ENCODE data around the gene HYI.

HYI gene

DNA sequence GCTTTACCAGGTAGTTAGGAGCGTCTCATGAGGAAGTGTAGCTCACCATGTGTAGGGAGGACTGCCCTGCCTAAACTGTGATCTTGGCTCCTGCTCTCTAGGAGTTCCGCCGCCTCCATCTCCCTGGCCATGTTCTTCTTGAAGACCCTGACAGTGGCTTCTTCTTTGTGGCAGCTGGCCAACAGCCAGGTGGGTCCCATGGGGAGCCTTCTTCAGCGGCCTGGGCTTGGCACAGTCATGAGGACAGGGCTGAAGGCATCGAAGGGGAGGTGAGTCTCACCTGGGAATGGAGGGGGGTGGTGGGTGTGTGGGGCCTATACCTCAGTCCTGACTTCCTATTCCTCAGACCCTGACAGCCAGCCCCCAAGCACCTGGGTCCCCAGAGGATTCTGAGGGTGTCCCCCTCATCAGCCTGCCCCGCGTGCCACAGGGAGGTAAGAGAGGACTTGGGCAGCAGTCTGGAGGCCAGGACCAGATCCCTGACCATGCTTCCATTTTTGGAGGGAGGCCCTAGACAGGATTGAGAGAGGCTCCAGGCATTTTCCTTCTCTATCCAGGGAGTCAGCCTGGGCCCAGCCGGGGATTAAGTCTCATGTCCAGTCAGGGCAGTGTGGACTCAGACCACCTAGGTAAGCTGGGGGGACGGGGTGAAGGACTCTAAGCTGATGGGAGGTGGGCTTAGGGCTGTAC, 21.4 kb downstream of the HYI start:
- peaks cover 69% of the 10 kb centered on the region for H3K36me3 ChIP-seq (ENCODE audit: insufficient read depth, low read depth, low read length)

DNA sequence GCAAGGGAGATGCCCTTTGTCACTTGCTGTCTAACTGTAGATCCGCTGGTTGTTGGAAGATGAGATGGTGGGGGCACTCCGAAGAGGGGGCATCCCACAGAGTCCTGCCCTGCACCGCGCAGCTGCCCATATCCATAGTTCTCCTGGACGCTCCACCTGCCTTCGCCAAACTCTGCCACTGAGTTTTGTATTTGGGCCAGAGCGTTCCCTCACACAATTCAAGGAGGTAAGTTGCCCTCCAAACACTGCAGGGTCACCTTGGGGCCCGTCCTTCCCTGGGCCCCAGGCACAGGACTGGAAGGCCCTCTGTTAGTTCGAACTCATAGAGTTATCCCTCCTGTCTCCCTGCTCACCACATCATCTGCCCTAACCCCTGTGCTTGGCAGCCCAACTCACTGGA, 22.1 kb downstream of the HYI start:
- peaks cover 74% of the 10 kb centered on the region for H3K36me3 ChIP-seq (ENCODE audit: insufficient read depth, low read depth, low read length)
- no peak overlapping the region for H3K4me3 ChIP-seq (ENCODE audit: low read length)
- no peaks in the 10 kb centered on the region for H3K9me3 ChIP-seq (ENCODE audit: insufficient read depth, low read depth, low read length)
- no peaks in the 10 kb centered on the region for H3K4me1 ChIP-seq (ENCODE audit: insufficient read depth, low read length)
- no peak overlapping the region for H3K27ac ChIP-seq (ENCODE audit: low read length)
- H3K27me3 ChIP-seq (ENCODE audit: insufficient read depth, low read length) = no peaks in the 10 kb centered on the region
- no peak overlapping the region for H3K9ac ChIP-seq (ENCODE audit: low read depth, low read length)

More for the DNA sequence above, 21.4 kb downstream of the HYI start:
- H3K4me3 ChIP-seq (ENCODE audit: low read length) = no peak overlapping the region
- H3K27ac ChIP-seq (ENCODE audit: low read length) = no peak overlapping the region
- H3K4me1 ChIP-seq (ENCODE audit: insufficient read depth, low read length) = no peaks in the 10 kb centered on the region
- H3K9ac ChIP-seq (ENCODE audit: low read depth, low read length) = no peak overlapping the region
- H3K9me3 ChIP-seq (ENCODE audit: insufficient read depth, low read depth, low read length) = no peaks in the 10 kb centered on the region
- H3K27me3 ChIP-seq (ENCODE audit: insufficient read depth, low read length) = no peaks in the 10 kb centered on the region

DNA sequence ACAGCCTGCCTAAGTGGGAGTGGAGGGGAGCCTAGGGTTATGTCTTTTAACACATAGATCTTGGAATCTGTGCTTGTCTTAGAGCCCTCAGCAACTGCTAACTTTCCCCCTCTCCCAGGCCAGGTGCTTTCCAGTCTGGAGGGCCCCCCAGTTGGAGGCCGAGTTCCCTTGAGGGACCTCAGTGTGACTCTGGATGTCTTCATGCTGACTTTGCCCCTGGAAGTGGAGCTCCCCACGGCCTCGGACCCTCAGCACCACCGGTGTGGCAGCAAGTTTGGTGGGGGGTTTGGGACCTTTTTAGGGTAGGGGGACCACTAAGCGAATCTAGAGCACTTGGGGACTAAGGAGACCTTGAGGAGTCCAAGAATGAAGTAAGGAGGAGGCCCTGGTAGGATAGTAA, 22.9 kb downstream of the HYI start:
- H3K27ac ChIP-seq (ENCODE audit: low read length) = no peak overlapping the region
- H3K27me3 ChIP-seq (ENCODE audit: insufficient read depth, low read length) = no peaks in the 10 kb centered on the region
- no peak overlapping the region for H3K9ac ChIP-seq (ENCODE audit: low read depth, low read length)
- H3K4me1 ChIP-seq (ENCODE audit: insufficient read depth, low read length) = no peaks in the 10 kb centered on the region
- H3K9me3 ChIP-seq (ENCODE audit: insufficient read depth, low read depth, low read length) = no peaks in the 10 kb centered on the region
- H3K4me3 ChIP-seq (ENCODE audit: low read length) = no peak overlapping the region
- H3K36me3 ChIP-seq (ENCODE audit: insufficient read depth, low read depth, low read length) = peaks cover 81% of the 10 kb centered on the region

DNA sequence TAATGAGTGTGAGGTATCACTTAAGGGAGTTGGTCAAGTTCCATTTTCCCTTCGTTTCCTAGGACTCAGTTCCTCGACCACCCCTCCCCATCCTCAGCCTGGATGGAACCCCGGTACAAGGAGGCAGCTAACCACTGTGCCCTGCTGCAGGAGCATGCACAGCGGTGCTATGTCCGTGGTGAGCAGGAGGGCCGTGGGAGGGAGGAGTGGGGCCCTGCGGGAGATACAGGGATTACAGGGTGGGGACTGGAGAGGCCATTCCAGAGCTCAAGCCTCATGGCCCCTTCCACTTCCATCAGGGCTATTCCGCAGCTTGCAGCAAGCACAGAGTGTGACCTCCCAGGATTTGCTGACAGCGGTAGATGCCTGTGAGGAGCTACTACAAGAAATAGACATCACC, 25.8 kb downstream of the HYI start:
- no peak overlapping the region for H3K27ac ChIP-seq (ENCODE audit: low read length)
- H3K4me1 ChIP-seq (ENCODE audit: insufficient read depth, low read length) = no peaks in the 10 kb centered on the region
- H3K9me3 ChIP-seq (ENCODE audit: insufficient read depth, low read depth, low read length) = no peaks in the 10 kb centered on the region
- H3K27me3 ChIP-seq (ENCODE audit: insufficient read depth, low read length) = no peaks in the 10 kb centered on the region
- H3K36me3 ChIP-seq (ENCODE audit: insufficient read depth, low read depth, low read length) = peaks cover 78% of the 10 kb centered on the region
- no peak overlapping the region for H3K9ac ChIP-seq (ENCODE audit: low read depth, low read length)
- no peak overlapping the region for H3K4me3 ChIP-seq (ENCODE audit: low read length)

DNA sequence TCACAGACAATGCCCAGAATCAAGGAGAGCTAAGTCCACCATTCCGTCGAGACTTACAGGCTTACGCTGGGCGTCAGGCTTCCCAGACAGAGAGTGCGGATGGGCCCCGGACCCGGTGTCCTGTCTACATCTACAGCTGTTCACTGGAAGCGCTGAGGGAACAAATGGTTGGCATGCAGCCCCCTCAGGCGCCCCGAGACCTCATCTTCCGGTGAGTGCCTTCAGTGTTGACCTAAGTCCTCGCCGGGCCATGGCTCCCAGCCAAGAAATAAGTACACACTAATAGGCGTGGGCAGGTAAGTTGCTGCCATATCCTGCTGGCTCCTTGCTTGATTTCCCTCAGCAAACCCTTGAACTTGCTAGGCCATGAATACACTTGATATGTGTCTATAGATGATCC, 26.2 kb downstream of the HYI start:
- no peak overlapping the region for H3K27ac ChIP-seq (ENCODE audit: low read length)
- H3K27me3 ChIP-seq (ENCODE audit: insufficient read depth, low read length) = no peaks in the 10 kb centered on the region
- no peak overlapping the region for H3K9ac ChIP-seq (ENCODE audit: low read depth, low read length)
- no peaks in the 10 kb centered on the region for H3K4me1 ChIP-seq (ENCODE audit: insufficient read depth, low read length)
- H3K4me3 ChIP-seq (ENCODE audit: low read length) = no peak overlapping the region
- no peaks in the 10 kb centered on the region for H3K9me3 ChIP-seq (ENCODE audit: insufficient read depth, low read depth, low read length)
- H3K36me3 ChIP-seq (ENCODE audit: insufficient read depth, low read depth, low read length) = peaks cover 77% of the 10 kb centered on the region

DNA sequence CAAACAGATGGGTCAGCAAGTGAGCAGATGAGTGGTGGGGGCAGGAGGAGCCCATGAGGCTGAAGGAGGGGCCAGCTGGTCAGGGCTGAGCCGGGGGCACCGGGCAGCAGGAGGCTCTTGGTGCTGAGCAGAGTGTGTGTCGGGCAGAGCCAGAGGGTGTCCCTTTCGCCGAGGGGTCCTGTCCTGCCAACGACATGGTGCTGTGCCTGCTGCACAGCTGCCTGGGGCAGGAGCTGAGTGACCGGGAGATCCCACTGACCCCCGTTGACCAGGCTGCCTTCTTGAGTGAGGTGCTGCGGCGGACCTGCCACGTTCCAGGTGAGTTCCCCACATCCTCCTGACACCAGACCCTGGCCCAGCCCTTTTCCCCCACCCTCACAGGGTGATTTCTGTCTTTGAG, 27.5 kb downstream of the HYI start:
- H3K9me3 ChIP-seq (ENCODE audit: insufficient read depth, low read depth, low read length) = no peaks in the 10 kb centered on the region
- peaks cover 73% of the 10 kb centered on the region for H3K36me3 ChIP-seq (ENCODE audit: insufficient read depth, low read depth, low read length)

DNA sequence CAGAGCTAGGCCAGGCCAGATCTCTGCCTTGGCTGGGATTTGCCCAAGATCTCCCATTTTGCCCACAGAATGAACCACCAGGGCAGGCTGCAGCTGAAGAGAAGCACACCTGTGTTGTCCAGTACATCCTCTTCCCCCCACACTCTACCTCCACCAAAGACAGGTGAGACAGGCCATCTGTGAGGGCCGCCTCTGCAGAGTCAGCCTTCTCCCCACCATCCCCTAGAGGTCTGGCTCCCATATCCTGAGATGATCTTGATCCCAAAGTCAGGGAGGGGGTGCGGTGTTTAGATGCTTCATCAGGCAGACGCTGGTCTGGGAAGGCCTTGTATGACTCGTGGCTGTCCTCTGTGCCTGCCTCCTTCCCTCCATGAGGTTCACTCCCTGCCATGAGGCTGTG, 28.7 kb downstream of the HYI start:
- Histone ChIP-seq H3K4me3 (ENCODE audit: low read length) (no peak overlapping the region), H3K36me3 (ENCODE audit: insufficient read depth, low read depth, low read length) (peaks cover 73% of the 10 kb centered on the region), H3K4me1 (ENCODE audit: insufficient read depth, low read length) (peaks cover 3% of the 10 kb centered on the region; the same call in 1 of the 2 replicates), H3K9ac (ENCODE audit: low read depth, low read length) (no peak overlapping the region), H3K27ac (ENCODE audit: low read length) (no peak overlapping the region), H3K9me3 (ENCODE audit: insufficient read depth, low read depth, low read length) (no peaks in the 10 kb centered on the region), H3K27me3 (ENCODE audit: insufficient read depth, low read length) (no peaks in the 10 kb centered on the region)

More for the DNA sequence above, 27.5 kb downstream of the HYI start:
- H3K27ac ChIP-seq (ENCODE audit: low read length) = no peak overlapping the region
- peaks cover 3% of the 10 kb centered on the region; the same call in 1 of the 2 replicates for H3K4me1 ChIP-seq (ENCODE audit: insufficient read depth, low read length)
- no peak overlapping the region for H3K9ac ChIP-seq (ENCODE audit: low read depth, low read length)
- H3K27me3 ChIP-seq (ENCODE audit: insufficient read depth, low read length) = no peaks in the 10 kb centered on the region
- H3K4me3 ChIP-seq (ENCODE audit: low read length) = no peak overlapping the region

DNA sequence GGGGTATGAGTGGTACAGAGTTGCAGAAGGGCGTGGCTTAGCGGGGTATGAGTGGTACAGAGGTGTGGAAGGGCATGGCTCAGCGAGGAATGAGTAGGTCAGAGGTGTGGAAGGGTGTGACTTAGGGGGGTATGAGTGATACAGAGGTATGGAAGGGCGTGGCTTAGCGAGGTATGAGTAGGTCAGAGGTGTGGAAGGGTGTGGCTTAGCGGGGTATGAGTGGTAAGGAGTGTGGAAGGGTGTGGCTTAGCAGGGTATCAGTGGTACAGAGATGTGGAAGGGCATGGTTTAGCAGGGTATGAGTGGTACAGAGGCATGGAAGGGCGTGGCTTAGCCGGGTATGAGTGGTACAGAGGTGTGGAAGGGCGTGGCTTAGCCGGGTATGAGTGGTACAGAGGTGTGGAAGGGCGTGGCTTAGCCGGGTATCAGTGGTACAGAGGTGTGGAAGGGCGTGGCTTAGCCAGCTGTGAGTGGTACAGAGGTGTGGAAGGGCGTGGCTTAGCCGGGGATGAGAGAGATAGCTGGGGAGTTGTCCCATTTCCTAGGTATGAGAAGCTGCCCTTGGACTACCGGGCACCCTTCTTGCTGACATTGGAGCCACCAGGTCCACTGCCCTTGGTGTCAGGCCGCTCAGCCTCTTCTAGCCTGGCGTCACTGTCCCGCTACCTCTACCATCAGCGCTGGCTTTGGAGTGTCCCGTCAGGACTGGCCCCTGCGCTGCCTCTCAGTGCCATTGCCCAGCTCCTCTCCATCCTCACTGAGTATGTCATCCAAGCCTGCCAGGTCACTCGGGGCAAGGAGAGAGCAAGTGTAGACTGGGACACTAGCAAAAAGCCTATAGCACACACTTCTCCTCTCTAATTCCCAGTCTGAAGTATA, 29.8 kb downstream of the HYI start:
- no peak overlapping the region for H3K27ac ChIP-seq (ENCODE audit: low read length)
- peaks cover 3% of the 10 kb centered on the region; the same call in 1 of the 2 replicates for H3K4me1 ChIP-seq (ENCODE audit: insufficient read depth, low read length)
- no peak overlapping the region for H3K9ac ChIP-seq (ENCODE audit: low read depth, low read length)
- H3K9me3 ChIP-seq (ENCODE audit: insufficient read depth, low read depth, low read length) = no peaks in the 10 kb centered on the region
- no peaks in the 10 kb centered on the region for H3K27me3 ChIP-seq (ENCODE audit: insufficient read depth, low read length)
- peaks cover 78% of the 10 kb centered on the region for H3K36me3 ChIP-seq (ENCODE audit: insufficient read depth, low read depth, low read length)
- no peak overlapping the region for H3K4me3 ChIP-seq (ENCODE audit: low read length)

DNA sequence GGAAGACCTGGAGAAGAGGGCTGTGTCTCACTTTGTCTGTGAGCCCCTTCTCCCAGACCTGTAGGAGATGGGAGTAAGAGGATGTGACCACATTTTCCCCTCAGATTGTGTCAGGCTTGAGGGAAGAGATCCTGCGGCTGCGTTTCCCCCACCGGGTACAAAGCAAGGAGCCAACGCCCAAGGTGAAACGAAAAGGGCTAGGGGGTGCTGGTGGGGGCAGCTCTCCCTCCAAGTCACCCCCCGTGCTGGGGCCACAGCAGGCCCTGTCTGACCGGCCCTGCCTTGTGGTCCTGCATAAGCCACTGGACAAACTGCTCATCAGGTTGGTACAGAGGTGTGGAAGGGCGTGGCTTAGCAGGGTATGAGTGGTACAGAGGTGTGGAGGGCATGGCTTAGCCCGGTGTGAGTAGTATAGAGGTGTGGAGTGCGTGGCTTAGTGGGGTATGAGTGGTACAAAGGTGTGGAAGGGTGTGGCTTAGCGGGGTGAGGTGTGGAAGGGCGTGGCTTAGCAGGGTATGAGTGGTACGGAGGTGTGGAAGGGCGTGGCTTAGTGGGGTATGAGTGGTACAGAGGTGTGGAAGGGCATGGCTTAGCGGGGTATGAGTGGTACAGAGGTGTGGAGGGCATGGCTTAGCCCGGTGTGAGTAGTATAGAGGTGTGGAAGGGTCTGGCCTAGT, 30.6 kb downstream of the HYI start:
- Histone ChIP-seq H3K4me1 (ENCODE audit: insufficient read depth, low read length) (peaks cover 3% of the 10 kb centered on the region; the same call in 1 of the 2 replicates), H3K9ac (ENCODE audit: low read depth, low read length) (no peak overlapping the region), H3K36me3 (ENCODE audit: insufficient read depth, low read depth, low read length) (peaks cover 80% of the 10 kb centered on the region)

DNA sequence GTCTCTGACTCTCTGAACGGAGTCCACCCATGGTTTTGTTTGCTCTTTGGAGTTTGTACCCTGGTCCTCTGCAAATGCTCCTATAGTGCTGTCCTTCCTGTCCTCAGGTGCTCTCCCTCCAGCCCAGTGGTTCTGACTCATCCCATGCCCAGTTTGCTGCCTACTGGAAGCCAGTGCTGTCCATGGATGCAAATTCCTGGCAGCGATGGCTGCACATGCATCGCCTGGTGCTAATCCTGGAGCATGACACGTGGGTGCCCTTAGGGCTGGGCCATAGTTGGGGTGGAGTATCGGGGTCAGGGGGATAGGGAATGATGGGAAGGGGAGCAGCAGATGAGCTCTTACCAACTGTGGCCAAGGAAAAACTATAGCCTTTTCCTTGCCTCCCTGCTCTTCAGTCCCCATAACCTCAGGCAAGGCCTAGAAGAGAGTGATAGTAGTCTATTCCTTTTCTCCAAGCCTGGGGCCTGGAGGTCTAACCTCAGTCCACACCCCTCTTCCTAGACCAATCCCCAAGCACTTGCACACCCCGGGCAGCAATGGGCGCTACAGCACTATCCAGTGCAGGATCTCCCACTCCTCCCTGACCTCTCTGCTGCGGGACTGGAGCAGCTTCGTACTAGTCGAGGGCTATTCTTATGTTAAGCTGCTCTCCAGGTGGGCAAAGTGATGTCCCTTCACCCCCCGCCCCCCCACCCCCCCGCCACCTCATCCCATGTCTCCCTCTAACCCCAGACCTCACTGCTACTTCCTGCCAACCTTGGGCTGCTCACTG, 31.6 kb downstream of the HYI start:
- Histone ChIP-seq H3K36me3 (ENCODE audit: insufficient read depth, low read depth, low read length) (peaks cover 78% of the 10 kb centered on the region), H3K9me3 (ENCODE audit: insufficient read depth, low read depth, low read length) (no peaks in the 10 kb centered on the region), H3K9ac (ENCODE audit: low read depth, low read length) (no peak overlapping the region), H3K27me3 (ENCODE audit: insufficient read depth, low read length) (no peaks in the 10 kb centered on the region), H3K4me3 (ENCODE audit: low read length) (no peak overlapping the region), H3K27ac (ENCODE audit: low read length) (no peak overlapping the region), H3K4me1 (ENCODE audit: insufficient read depth, low read length) (peaks cover 3% of the 10 kb centered on the region)

More for the DNA sequence above, 30.6 kb downstream of the HYI start:
- Histone ChIP-seq H3K9me3 (ENCODE audit: insufficient read depth, low read depth, low read length) (no peaks in the 10 kb centered on the region), H3K4me3 (ENCODE audit: low read length) (no peak overlapping the region), H3K27me3 (ENCODE audit: insufficient read depth, low read length) (no peaks in the 10 kb centered on the region), H3K27ac (ENCODE audit: low read length) (no peak overlapping the region)

DNA sequence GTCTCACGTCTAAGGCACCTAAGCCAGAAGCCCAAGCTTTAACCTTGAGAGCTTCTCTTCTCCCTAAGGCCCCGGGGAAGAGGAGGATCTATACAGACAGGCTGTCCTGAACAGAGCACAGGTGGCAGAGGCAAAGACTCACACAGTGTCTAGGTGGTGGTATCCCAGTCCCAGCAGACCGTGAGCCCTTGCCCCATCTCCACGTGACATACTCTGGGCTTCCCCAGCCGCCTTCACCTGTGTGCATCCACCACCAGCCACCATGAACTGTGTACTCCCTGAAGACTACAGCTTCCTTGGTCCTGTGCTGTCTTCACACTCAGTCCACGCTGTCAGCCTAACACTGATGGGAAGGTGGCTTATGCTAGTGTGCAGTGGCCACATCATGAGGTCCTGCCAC, 32.3 kb downstream of the HYI start:
- no peak overlapping the region for H3K4me3 ChIP-seq (ENCODE audit: low read length)
- no peaks in the 10 kb centered on the region for H3K9me3 ChIP-seq (ENCODE audit: insufficient read depth, low read depth, low read length)
- H3K27ac ChIP-seq (ENCODE audit: low read length) = no peak overlapping the region
- H3K36me3 ChIP-seq (ENCODE audit: insufficient read depth, low read depth, low read length) = peaks cover 71% of the 10 kb centered on the region
- H3K27me3 ChIP-seq (ENCODE audit: insufficient read depth, low read length) = no peaks in the 10 kb centered on the region
- H3K4me1 ChIP-seq (ENCODE audit: insufficient read depth, low read length) = peaks cover 3% of the 10 kb centered on the region
- no peak overlapping the region for H3K9ac ChIP-seq (ENCODE audit: low read depth, low read length)

All from iPS-20b (cell line).